ENCODE data around the gene ARL4D. TPM values are rescaled to one million over a fixed set of nuclear protein-coding genes. Genes with fewer than 3 reads are reported as not detected.

Gene ARL4D
- total and polyA plus RNA-seq, 7 experiments from 2014 or later = 1.3 to 4.8 (median 2.1) TPM

GRCh38 chr17:43366891-43367736 is 31.7 kb upstream of the ARL4D start:
- ChIA-PET CTCF (interaction anchor here (0.7 to 2.6 kb wide), 4 partner anchors 18 to 117 kb away, joined by 3 to 16 read pairs (median 4); partner anchors contain the start of gene DHX8), POLR2A (interaction anchor here (0.6 to 16.6 kb wide), 21 partner anchors 8 to 979 kb away, joined by 3 to 795 read pairs (median 6); partner anchors contain the start of genes ARL4D, DHX8, RETREG3 and RPL27)
- Histone ChIP-seq H3K27me3 (ENCODE audit: control insufficient read depth in 2 of 2, insufficient read depth in 2 of 2, low read length in 2 of 2) (no peaks in the 10 kb centered on the region), H3K9me3 (ENCODE audit: control insufficient read depth in 2 of 3, low read length in 3 of 3) (no peaks in the 10 kb centered on the region), H3K4me1 (ENCODE audit: control insufficient read depth in 2 of 2, insufficient read depth in 2 of 2, low read length in 2 of 2) (peaks cover 8 to 21% of the 10 kb centered on the region in 2 donors), H3K36me3 (ENCODE audit: control insufficient read depth in 2 of 3, insufficient read depth in 3 of 3, low read length in 3 of 3) (peaks cover 0 to 3% (median 0%) of the 10 kb centered on the region in 3 experiments), H3K27ac (ENCODE audit: low read depth, low read length) (peak overlapping the region; percentile 93), H3K4me3 (ENCODE audit: low read length) (peak overlapping the region; percentile 75)
- Mint-ChIP-seq H3K27ac (peak overlapping the region; percentile 99 to 100 (median 100)), H3K27me3 (no peaks in the 10 kb centered on the region), H3K36me3 (no peaks in the 10 kb centered on the region), H3K4me3 (peak overlapping the region; percentile 85 to 99 (median 92)), H3K9me3 (peaks cover 0 to 5% (median 0%) of the 10 kb centered on the region in 11 donors), H3K4me1 (peaks cover 29 to 63% (median 55%) of the 10 kb centered on the region in 7 donors)
- DNase-seq = peak in 3 of 9 donors; percentile 21 to 58 (median 22)
- ATAC-seq = no peak
- intact Hi-C loops (cut with micrococcal nuclease) = loop anchor here in 1 of 2 donors (5.0 to 10.0 kb wide), 6 partner anchors 358 to 1352 kb away; partner anchors contain the start of genes BECN1, DNAJC7, STAT3 and TMUB2

DNA sequence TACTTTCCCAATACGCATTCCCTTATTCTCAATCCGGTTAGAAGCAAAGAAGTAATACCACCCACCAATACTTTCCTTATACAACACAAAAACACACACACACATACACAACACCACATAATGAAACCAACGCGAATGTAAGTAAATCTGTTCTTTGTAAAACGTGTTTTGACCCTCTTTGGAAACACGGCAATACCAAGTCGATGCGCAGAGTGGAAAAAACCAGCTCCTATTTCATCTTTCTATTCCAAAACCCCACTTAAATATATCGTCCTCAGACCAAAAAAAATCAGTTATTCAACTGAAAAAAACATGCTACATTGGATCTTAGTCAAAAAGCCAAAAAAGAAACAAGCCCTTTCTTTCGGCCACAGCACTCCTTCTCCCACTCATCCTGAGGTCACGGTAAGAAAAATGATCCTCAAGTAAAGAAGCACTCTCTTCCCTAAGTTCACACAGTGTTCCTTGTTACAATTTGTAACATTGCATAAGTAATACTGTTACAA is 31.0 kb upstream of the ARL4D start:
- H3K36me3 Mint-ChIP-seq = no peaks in the 10 kb centered on the region
- peak overlapping the region; percentile 85 to 99 (median 92) for H3K4me3 Mint-ChIP-seq
- no peaks in the 10 kb centered on the region for H3K27me3 ChIP-seq (ENCODE audit: control insufficient read depth in 2 of 2, insufficient read depth in 2 of 2, low read length in 2 of 2)
- peaks cover 0 to 3% (median 0%) of the 10 kb centered on the region in 3 experiments for H3K36me3 ChIP-seq (ENCODE audit: control insufficient read depth in 2 of 3, insufficient read depth in 3 of 3, low read length in 3 of 3)
- ChIA-PET POLR2A (interaction anchor here (0.6 to 16.6 kb wide), 31 partner anchors 9 to 1785 kb away, joined by 3 to 795 read pairs (median 5); partner anchors contain the start of genes ARL4D, DHX8, RETREG3 and RPL27), CTCF (interaction anchor here (0.5 to 2.6 kb wide), 8 partner anchors 19 to 398 kb away, joined by 3 to 16 read pairs (median 5); partner anchors contain the start of gene DHX8)
- intact Hi-C loops (cut with micrococcal nuclease) = loop anchor here (1.0 to 10.0 kb wide), 12 partner anchors 7 to 1353 kb away; partner anchors contain the start of genes NBR1 (in 2 of the 2), BECN1 (in 1 of the 2), DHX8 (in 1 of the 2) and DNAJC7 (in 1 of the 2)
- H3K4me3 ChIP-seq (ENCODE audit: low read length) = peak overlapping the region; percentile 75
- no peaks in the 10 kb centered on the region for H3K27me3 Mint-ChIP-seq
- ATAC-seq (peak; percentile 72), DNase-seq (peak in 4 of 9 donors; percentile 31 to 80 (median 70))
- peaks cover 0 to 5% (median 0%) of the 10 kb centered on the region in 11 donors for H3K9me3 Mint-ChIP-seq
- H3K9me3 ChIP-seq (ENCODE audit: control insufficient read depth in 2 of 3, low read length in 3 of 3) = no peaks in the 10 kb centered on the region
- H3K4me1 ChIP-seq (ENCODE audit: control insufficient read depth in 2 of 2, insufficient read depth in 2 of 2, low read length in 2 of 2) = peaks cover 8 to 19% of the 10 kb centered on the region in 2 donors
- H3K27ac Mint-ChIP-seq = peak overlapping the region; percentile 99 to 100 (median 100)
- H3K27ac ChIP-seq (ENCODE audit: low read depth, low read length) = peak overlapping the region; percentile 93
- H3K4me1 Mint-ChIP-seq = peaks cover 31 to 65% (median 59%) of the 10 kb centered on the region in 7 donors

GRCh38 chr17:43368740-43369506 is 29.9 kb upstream of the ARL4D start:
- Mint-ChIP-seq H3K36me3 (peaks cover 0 to 2% (median 0%) of the 10 kb centered on the region in 5 donors), H3K27ac (peak overlapping the region; percentile 99 to 100 (median 100)), H3K4me3 (peak overlapping the region; percentile 85 to 99 (median 92)), H3K4me1 (peaks cover 30 to 60% (median 55%) of the 10 kb centered on the region in 7 donors), H3K9me3 (peaks cover 0 to 5% (median 0%) of the 10 kb centered on the region in 11 donors), H3K27me3 (no peaks in the 10 kb centered on the region)
- ChIA-PET POLR2A (interaction anchor here (0.6 to 16.6 kb wide), 31 partner anchors 10 to 1348 kb away, joined by 3 to 795 read pairs (median 5); partner anchors contain the start of genes ARL4D, DHX8, NBR1 and RETREG3), CTCF (interaction anchor here (0.9 to 2.6 kb wide), 5 partner anchors 8 to 115 kb away, joined by 3 to 16 read pairs (median 6); partner anchors contain the start of gene DHX8)
- peaks cover 0 to 3% (median 0%) of the 10 kb centered on the region in 3 experiments for H3K36me3 ChIP-seq (ENCODE audit: control insufficient read depth in 2 of 3, insufficient read depth in 3 of 3, low read length in 3 of 3)
- peaks cover 8 to 19% of the 10 kb centered on the region in 2 donors for H3K4me1 ChIP-seq (ENCODE audit: control insufficient read depth in 2 of 2, insufficient read depth in 2 of 2, low read length in 2 of 2)
- H3K9me3 ChIP-seq (ENCODE audit: control insufficient read depth in 2 of 3, low read length in 3 of 3) = no peaks in the 10 kb centered on the region
- H3K27ac ChIP-seq (ENCODE audit: low read depth, low read length) = peak overlapping the region; percentile 93
- H3K27me3 ChIP-seq (ENCODE audit: control insufficient read depth in 2 of 2, insufficient read depth in 2 of 2, low read length in 2 of 2) = no peaks in the 10 kb centered on the region
- ATAC-seq (peak; percentile 52), DNase-seq (peak; percentile 42 to 70 (median 56))
- H3K4me3 ChIP-seq (ENCODE audit: low read length) = peak overlapping the region; percentile 75
- intact Hi-C loops (cut with micrococcal nuclease) = loop anchor here (1.0 to 10.0 kb wide), 12 partner anchors 9 to 1354 kb away; partner anchors contain the start of genes DHX8 (in 2 of the 2), NBR1 (in 2 of the 2), BECN1 (in 1 of the 2) and DNAJC7 (in 1 of the 2)

GRCh38 chr17:43369986-43370385 is 28.8 kb upstream of the ARL4D start:
- Histone ChIP-seq H3K4me1 (ENCODE audit: control insufficient read depth in 2 of 2, insufficient read depth in 2 of 2, low read length in 2 of 2) (peaks cover 8 to 19% of the 10 kb centered on the region in 2 donors), H3K4me3 (ENCODE audit: low read length) (peak overlapping the region; percentile 75), H3K36me3 (ENCODE audit: control insufficient read depth in 2 of 3, insufficient read depth in 3 of 3, low read length in 3 of 3) (peaks cover 0 to 3% (median 0%) of the 10 kb centered on the region in 3 experiments), H3K9me3 (ENCODE audit: control insufficient read depth in 2 of 3, low read length in 3 of 3) (no peaks in the 10 kb centered on the region), H3K27me3 (ENCODE audit: control insufficient read depth in 2 of 2, insufficient read depth in 2 of 2, low read length in 2 of 2) (no peaks in the 10 kb centered on the region), H3K27ac (ENCODE audit: low read depth, low read length) (peak overlapping the region; percentile 93)
- DNase-seq = no peak
- intact Hi-C loops (cut with micrococcal nuclease) = loop anchor here (1.0 to 10.0 kb wide), 10 partner anchors 55 to 1355 kb away; partner anchors contain the start of genes NBR1 (in 2 of the 2), BECN1 (in 1 of the 2), DHX8 (in 1 of the 2) and DNAJC7 (in 1 of the 2)
- peaks cover 0 to 6% (median 0%) of the 10 kb centered on the region in 5 donors for H3K36me3 Mint-ChIP-seq
- H3K27ac Mint-ChIP-seq = peak overlapping the region; percentile 99 to 100 (median 100)
- ChIA-PET CTCF (interaction anchor here (1.1 kb wide), 1 partner anchor 9 kb away, joined by 3 read pairs; no protein-coding TSS in a partner anchor), POLR2A (interaction anchor here (0.6 to 16.6 kb wide), 7 partner anchors 9 to 1349 kb away, joined by 3 to 795 read pairs (median 53); partner anchors contain the start of genes ARL4D and DHX8)
- peaks cover 33 to 60% (median 50%) of the 10 kb centered on the region in 7 donors for H3K4me1 Mint-ChIP-seq
- ATAC-seq = no peak
- H3K4me3 Mint-ChIP-seq = peak overlapping the region; percentile 85 to 99 (median 92)
- H3K27me3 Mint-ChIP-seq = no peaks in the 10 kb centered on the region
- H3K9me3 Mint-ChIP-seq = peaks cover 0 to 5% (median 0%) of the 10 kb centered on the region in 11 donors

GRCh38 chr17:43371227-43371821 is 27.5 kb upstream of the ARL4D start:
- Mint-ChIP-seq H3K4me3 (peak overlapping the region in 2 of 10 donors; percentile 29 to 41), H3K27ac (peak overlapping the region in 5 of 9 donors; percentile 31 to 70 (median 62)), H3K4me1 (peaks cover 31 to 50% (median 41%) of the 10 kb centered on the region in 7 donors), H3K9me3 (peaks cover 0 to 5% (median 0%) of the 10 kb centered on the region in 11 donors), H3K27me3 (no peaks in the 10 kb centered on the region), H3K36me3 (peaks cover 0 to 7% (median 0%) of the 10 kb centered on the region in 5 donors)
- ATAC-seq (no peak), DNase-seq (no peak)
- Histone ChIP-seq H3K27me3 (ENCODE audit: control insufficient read depth in 2 of 2, insufficient read depth in 2 of 2, low read length in 2 of 2) (no peaks in the 10 kb centered on the region), H3K27ac (ENCODE audit: low read depth, low read length) (peak overlapping the region; percentile 24), H3K4me3 (ENCODE audit: low read length) (no peak overlapping the region), H3K36me3 (ENCODE audit: control insufficient read depth in 2 of 3, insufficient read depth in 3 of 3, low read length in 3 of 3) (peaks cover 0 to 3% (median 0%) of the 10 kb centered on the region in 3 experiments), H3K9me3 (ENCODE audit: control insufficient read depth in 2 of 3, low read length in 3 of 3) (no peaks in the 10 kb centered on the region), H3K4me1 (ENCODE audit: control insufficient read depth in 2 of 2, insufficient read depth in 2 of 2, low read length in 2 of 2) (peaks cover 8 to 19% of the 10 kb centered on the region in 2 donors)
- intact Hi-C loops (cut with micrococcal nuclease) = no loop called here
- POLR2A ChIA-PET = interaction anchor here (1.1 to 16.6 kb wide), 4 partner anchors 13 to 155 kb away, joined by 3 to 795 read pairs (median 98); partner anchors contain the start of genes ARL4D and DHX8
- CTCF ChIA-PET = no interaction called here

Measured in naive thymus-derived CD4-positive, alpha-beta T cell (primary cell).